Measurements from ENCODE around the gene ETFRF1. TPM values are rescaled to one million over a fixed set of nuclear protein-coding genes. Genes with fewer than 3 reads are reported as not detected.

Gene ETFRF1
- 10 to 100 TPM; 11.7 to 27.5 TPM for total RNA-seq

GRCh38 chr12:25195056-25195971 lies at the start of gene ETFRF1, which contains the start of gene DNAI7:
ETFRF1 (plus strand) TSS chr12:25195237; CDS start chr12:25203957, 8,720 bp downstream.
DNAI7 (minus strand) TSS chr12:25195160; CDS start chr12:25195078, 82 bp downstream.

GRCh38 chr12:25250744-25251730 lies 56.0 kb downstream of the ETFRF1 start, which contains the start of gene KRAS:
KRAS (minus strand) TSS chr12:25250929.

Other genes starting within 250 kb of the ETFRF1 start
- gene BCAT1, start 246.1 kb upstream of the ETFRF1 start, total RNA-seq, result 1 to 10 TPM in 1 of 2 donors, under 1 TPM in 1; 1.00 to 2.8 TPM
- not detected for gene DNAI7, start 77 bp upstream of the ETFRF1 start, total RNA-seq
- 10 to 100 TPM in 1 of 2 donors, 1 to 10 TPM in 1; 8.6 to 13.7 TPM for gene KRAS, start 55.7 kb downstream of the ETFRF1 start, total RNA-seq

Data from melanocyte of skin (primary cell).